ENCODE measurements around the gene NENF. TPM values are rescaled to one million over a fixed set of nuclear protein-coding genes. Genes with fewer than 3 reads are reported as not detected.

Gene NENF
- 12.1 and 13.1 TPM in 2 replicates for total RNA-seq (2013; cell fraction: nucleolus; rRNA removed)
- total RNA-seq (2014; rRNA removed): 47.2 and 52.1 TPM in 2 replicates
- 38.7 and 39.4 TPM in 2 replicates for total RNA-seq (2014; rRNA removed; fragmentation: Illumina TruSeq; extraction: Trizol)
- 49.1 and 49.4 TPM in 2 replicates for total RNA-seq (2021)
- polyA plus RNA-seq (2011; ENCODE audit: low read depth): 41.5 TPM
- 37.6 and 46.0 TPM in 2 replicates for polyA plus RNA-seq (2011; rRNA removed)
- polyA plus RNA-seq (2011; cell fraction: cytosol; rRNA removed): 35.5 and 41.4 TPM in 2 replicates
- 10.9 and 13.3 TPM in 2 replicates for polyA plus RNA-seq (2011; cell fraction: nucleus; rRNA removed)
- polyA plus RNA-seq (2012): 44.1 and 53.3 TPM in 2 replicates
- 35.5 and 37.1 TPM in 2 replicates for polyA plus RNA-seq (2014; fragmentation: Illumina TruSeq; extraction: Trizol)
- 10 to 100 TPM in 1 of 2 experiments, 1 to 10 TPM in 1; 5.1 to 19.3 TPM for polyA plus RNA-seq (2014; fragmentation: Nextera tagmentation; extraction: Ambion mirVana)
- 53.0 and 54.2 TPM in 2 replicates for polyA plus RNA-seq (2014; rRNA removed)
- polyA plus RNA-seq (2016; fragmentation: Nextera tagmentation; extraction: Ambion mirVana): 10 to 100 TPM; 10.8 to 83.4 TPM
- 9.2 and 15.1 TPM in 2 replicates for polyA minus RNA-seq (2011; rRNA and poly(A)+ RNA removed)
- polyA minus RNA-seq (2011; cell fraction: cytosol; rRNA and poly(A)+ RNA removed): 6.0 and 6.1 TPM in 2 replicates
- polyA minus RNA-seq (2011; cell fraction: nucleus; rRNA and poly(A)+ RNA removed): 1.9 and 2.2 TPM in 2 replicates
- percentile 63 among the genes with signal in this experiment for Bru-seq, nascent RNA
- BruChase-seq, experiment 1, labeled RNA remaining after a 6-hour chase: percentile 58 among the genes with signal in this experiment
- BruChase-seq, experiment 2, labeled RNA remaining after a 2-hour chase: percentile 57 among the genes with signal in this experiment
- long read RNA-seq, experiment 1, transcript NENF-201 (4 exons, 949 nt): major isoform, 9 of 10 reads
- long read RNA-seq, experiment 1, partial matches to known transcripts: 0 of 10 reads
- long read RNA-seq, experiment 1, other reads (novel, unspliced or antisense): 0 of 10 reads
- long read RNA-seq, experiment 2, partial matches to known transcripts: 2 of 3 reads
- long read RNA-seq, experiment 2, other reads (novel, unspliced or antisense): 0 of 3 reads

DNA sequence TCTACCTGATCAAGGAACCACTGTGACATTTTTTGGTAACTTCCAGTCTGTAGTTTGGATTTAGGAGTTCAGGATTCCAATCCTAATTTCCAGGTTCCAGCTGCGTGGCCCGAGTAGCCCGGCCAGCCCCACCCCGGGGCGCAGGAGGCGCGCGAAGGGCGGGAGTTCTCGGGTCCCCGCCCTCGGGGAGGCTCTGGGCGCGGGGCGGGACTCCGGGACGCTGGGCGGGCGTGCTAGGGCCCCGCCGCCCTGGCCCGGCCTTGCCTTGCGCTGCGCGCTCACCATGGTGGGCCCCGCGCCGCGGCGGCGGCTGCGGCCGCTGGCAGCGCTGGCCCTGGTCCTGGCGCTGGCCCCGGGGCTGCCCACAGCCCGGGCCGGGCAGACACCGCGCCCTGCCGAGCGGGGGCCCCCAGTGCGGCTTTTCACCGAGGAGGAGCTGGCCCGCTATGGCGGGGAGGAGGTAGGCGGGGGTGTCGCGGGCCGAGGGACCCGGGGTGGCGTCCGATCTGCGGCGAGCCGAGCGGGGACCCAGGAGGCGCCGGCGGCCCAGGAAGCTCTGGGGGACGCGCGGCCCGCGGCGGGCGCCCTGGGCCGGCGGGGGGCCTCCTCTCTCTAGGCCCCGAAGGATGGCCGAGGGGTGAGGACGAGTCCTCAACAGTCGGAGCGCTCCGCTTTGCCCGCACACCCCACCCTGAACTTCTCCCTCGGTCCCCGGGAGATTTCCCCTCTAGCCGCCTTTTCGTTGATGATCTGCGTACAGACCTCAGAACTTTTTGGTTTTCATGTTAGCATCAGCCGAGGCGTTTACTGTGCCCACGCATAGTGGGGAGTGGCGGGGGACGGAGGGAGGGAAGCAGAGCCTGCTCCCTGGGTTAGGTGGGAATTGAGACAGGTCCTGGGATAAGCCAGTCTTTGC is at the start of gene NENF:
Gene NENF (plus strand): TSS at position 260 of the 916 bp plus-strand sequence. CDS start 24 bp downstream, at position 284.
- peaks cover 4% of the 10 kb centered on the region for H3K79me2 ChIP-seq (ENCODE audit: control insufficient read depth, insufficient read depth, low read length)
- FAIRE-seq (peak; percentile 69), ATAC-seq (peak; percentile 100), DNase-seq (ENCODE audit: low read depth, low spot score) (no peak)
- H2AFZ ChIP-seq (ENCODE audit: control insufficient read depth, low read depth, low read length): peak within 1 kb of the TSS; percentile 97
- H3K36me3 ChIP-seq (ENCODE audit: control insufficient read depth in 2 of 2, insufficient read depth in 2 of 2, low read length in 1 of 2): no peaks in the 10 kb centered on the region
- H4K20me1 ChIP-seq (ENCODE audit: control insufficient read depth, insufficient read depth): no peaks in the 10 kb centered on the region
- CTCF ChIA-PET: interaction anchor here (0.7 to 1.7 kb wide), 3 partner anchors 18 to 44 kb away, joined by 3 to 13 read pairs (median 3); no protein-coding TSS in a partner anchor
- RAD21 ChIA-PET (ENCODE audit: unreplicated experiment): interaction anchor here (1.7 to 1.9 kb wide), 2 partner anchors 18 to 23 kb away, joined by 6 to 8 read pairs; partner anchors contain the start of gene PACC1
- in situ Hi-C loops (cut with MboI) (no loop called here), intact Hi-C loops (cut with micrococcal nuclease; ENCODE audit: unreplicated experiment) (loop anchor here (1.0 kb wide), 1 partner anchor 18 kb away; no protein-coding TSS in a partner anchor)
- H3K4me3 ChIP-seq: peak within 1 kb of the TSS; percentile 86
- peaks cover 11% of the 10 kb centered on the region for H3K4me1 ChIP-seq (ENCODE audit: control insufficient read depth, insufficient read depth, low read length)
- H3K4me2 ChIP-seq (ENCODE audit: control insufficient read depth, insufficient read depth): peak within 1 kb of the TSS; percentile 90
- BruUV-seq (replicated peaks): no TSS peak
- POLR2A ChIA-PET: interaction anchor here (1.4 kb wide), 1 partner anchor 18 kb away, joined by 10 read pairs; the partner anchor contains the start of gene PACC1
- WGBS (ENCODE audit: insufficient coverage, insufficient replicate concordance, low lambda C conversion rate, missing lambda C conversion rate): 2% methylated on average over 56 of the region's 86 CpGs
- peak within 1 kb of the TSS; percentile 64 for H3K27ac ChIP-seq (ENCODE audit: control insufficient read depth, insufficient read depth)
- H3K27me3 ChIP-seq (replicated peaks in 1 of 2; ENCODE audit: control insufficient read depth in 2 of 2, insufficient read depth in 2 of 2, low read length in 1 of 2): no peaks in the 10 kb centered on the region
- no peaks in the 10 kb centered on the region for H3K9me3 ChIP-seq (replicated peaks; ENCODE audit: control insufficient read depth, insufficient read depth, low read length)
- H3K9ac ChIP-seq (ENCODE audit: control insufficient read depth, insufficient read depth, low read length): peak within 1 kb of the TSS; percentile 77
- SMC1A ChIA-PET (ENCODE audit: uncharacterized antibody, unreplicated experiment): interaction anchor here (1.3 to 1.7 kb wide), 2 partner anchors 23 to 44 kb away, joined by 4 to 13 read pairs; no protein-coding TSS in a partner anchor
- TF ChIP-seq REST (IDR thresholded peaks at IDR 0.05; ENCODE audit: low read depth, low read length) (peak; percentile 71; the same call in 1 of the 2 replicates), MXI1 (IDR thresholded peaks at IDR 0.05; ENCODE audit: low read depth, low read length) (no peak), RAD51 (IDR thresholded peaks at IDR 0.05) (no peak), EED (IDR thresholded peaks at IDR 0.05; ENCODE audit: low read depth) (0 out of 2 replicates have a peak, but pooled peaks have one; percentile 39), RAD21 (IDR thresholded peaks at IDR 0.05; ENCODE audit: insufficient read depth, low read depth, low read length) (no peak), ATF2 (IDR thresholded peaks at IDR 0.05; ENCODE audit: low read length) (no peak), POLR2A (IDR thresholded peaks at IDR 0.05; ENCODE audit: low read depth, low read length) (peak; percentile 70; the same call in 1 of the 2 replicates)
- TF ChIP-seq, protein P1, sequence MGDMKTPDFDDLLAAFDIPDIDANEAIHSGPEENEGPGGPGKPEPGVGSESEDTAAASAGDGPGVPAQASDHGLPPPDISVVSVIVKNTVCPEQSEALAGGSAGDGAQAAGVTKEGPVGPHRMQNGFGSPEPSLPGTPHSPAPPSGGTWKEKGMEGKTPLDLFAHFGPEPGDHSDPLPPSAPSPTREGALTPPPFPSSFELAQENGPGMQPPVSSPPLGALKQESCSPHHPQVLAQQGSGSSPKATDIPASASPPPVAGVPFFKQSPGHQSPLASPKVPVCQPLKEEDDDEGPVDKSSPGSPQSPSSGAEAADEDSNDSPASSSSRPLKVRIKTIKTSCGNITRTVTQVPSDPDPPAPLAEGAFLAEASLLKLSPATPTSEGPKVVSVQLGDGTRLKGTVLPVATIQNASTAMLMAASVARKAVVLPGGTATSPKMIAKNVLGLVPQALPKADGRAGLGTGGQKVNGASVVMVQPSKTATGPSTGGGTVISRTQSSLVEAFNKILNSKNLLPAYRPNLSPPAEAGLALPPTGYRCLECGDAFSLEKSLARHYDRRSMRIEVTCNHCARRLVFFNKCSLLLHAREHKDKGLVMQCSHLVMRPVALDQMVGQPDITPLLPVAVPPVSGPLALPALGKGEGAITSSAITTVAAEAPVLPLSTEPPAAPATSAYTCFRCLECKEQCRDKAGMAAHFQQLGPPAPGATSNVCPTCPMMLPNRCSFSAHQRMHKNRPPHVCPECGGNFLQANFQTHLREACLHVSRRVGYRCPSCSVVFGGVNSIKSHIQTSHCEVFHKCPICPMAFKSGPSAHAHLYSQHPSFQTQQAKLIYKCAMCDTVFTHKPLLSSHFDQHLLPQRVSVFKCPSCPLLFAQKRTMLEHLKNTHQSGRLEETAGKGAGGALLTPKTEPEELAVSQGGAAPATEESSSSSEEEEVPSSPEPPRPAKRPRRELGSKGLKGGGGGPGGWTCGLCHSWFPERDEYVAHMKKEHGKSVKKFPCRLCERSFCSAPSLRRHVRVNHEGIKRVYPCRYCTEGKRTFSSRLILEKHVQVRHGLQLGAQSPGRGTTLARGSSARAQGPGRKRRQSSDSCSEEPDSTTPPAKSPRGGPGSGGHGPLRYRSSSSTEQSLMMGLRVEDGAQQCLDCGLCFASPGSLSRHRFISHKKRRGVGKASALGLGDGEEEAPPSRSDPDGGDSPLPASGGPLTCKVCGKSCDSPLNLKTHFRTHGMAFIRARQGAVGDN (IDR thresholded peaks at IDR 0.05): peak; percentile 26; the same call in 1 of the 2 replicates

Data from GM12878 (cell line).